H1 (cell line): ENCODE measurements around the gene GPN2. TPM values are rescaled to one million over a fixed set of nuclear protein-coding genes. Genes with fewer than 3 reads are reported as not detected.

Source experiments
- BCL11A ChIP-seq, 2 experiments: IDR thresholded peaks; one replicate each; pipeline ENCODE4 v1.6.1; 2011; ENCODE audit warnings: low read depth in 2 of 2, low read length in 2 of 2, mild to moderate bottlenecking in 2 of 2
- BRCA1 ChIP-seq: IDR thresholded peaks from 2 replicates; pipeline ENCODE4 v1.6.1; 2012; ENCODE audit warnings: low read depth, low read length, improper control_type of control experiment
- RXRA ChIP-seq: IDR thresholded peaks from 2 replicates; pipeline ENCODE4 v1.6.1; 2011; ENCODE audit warnings: low read depth, mild to moderate bottlenecking, low read length, moderate library complexity; ENCODE audit not compliant: insufficient read depth
- SIRT6 ChIP-seq: IDR thresholded peaks from one replicate; pipeline ENCODE4 v1.7.1; 2012; ENCODE audit warnings: low read length, inconsistent platforms
- SP4 ChIP-seq: IDR thresholded peaks from 2 replicates; pipeline ENCODE4 v1.6.1; 2012; ENCODE audit warnings: low read length, inconsistent platforms
- polyA plus RNA-seq, 7 experiments: library from polyadenylated mRNA; depleted of rRNA in 3 of 7; stranded (reverse) in 5 of 7; unstranded in 2 of 7; fragments of >200 nt in 5 of 7; fragments of 200-250 nt in 2 of 7; gene quantifications; 1 replicate in 5 of 7; 2 replicates in 1 of 7; 4 replicates in 1 of 7; pipeline versions ENCODE4 v1.2.1 to v1.2.3, GENCODE V29; 2011 to 2013; ENCODE audit warnings: missing spikeins in 2 of 7, mixed read lengths in 2 of 7
- total RNA-seq: library from RNA; stranded (reverse); fragmentation: NEBNext Ultra II Directional; extraction: Animal tissue kit (Norgen Biotek cat#: 25700); gene quantifications from 2 replicates; pipeline ENCODE4 v1.2.1, GENCODE V29; 2021
- TF ChIP-seq, protein P1 (sequence below): IDR thresholded peaks from 2 replicates; pipeline ENCODE4 v1.6.1; 2011; ENCODE audit warnings: low read length, improper control_type of control experiment

The GPN2 gene
- total and polyA plus RNA-seq, 2 of the 8 experiments (the other 6 are each of a cell fraction or from before 2014, with no cell fraction given), result 27.3 to 36.8 TPM

DNA sequence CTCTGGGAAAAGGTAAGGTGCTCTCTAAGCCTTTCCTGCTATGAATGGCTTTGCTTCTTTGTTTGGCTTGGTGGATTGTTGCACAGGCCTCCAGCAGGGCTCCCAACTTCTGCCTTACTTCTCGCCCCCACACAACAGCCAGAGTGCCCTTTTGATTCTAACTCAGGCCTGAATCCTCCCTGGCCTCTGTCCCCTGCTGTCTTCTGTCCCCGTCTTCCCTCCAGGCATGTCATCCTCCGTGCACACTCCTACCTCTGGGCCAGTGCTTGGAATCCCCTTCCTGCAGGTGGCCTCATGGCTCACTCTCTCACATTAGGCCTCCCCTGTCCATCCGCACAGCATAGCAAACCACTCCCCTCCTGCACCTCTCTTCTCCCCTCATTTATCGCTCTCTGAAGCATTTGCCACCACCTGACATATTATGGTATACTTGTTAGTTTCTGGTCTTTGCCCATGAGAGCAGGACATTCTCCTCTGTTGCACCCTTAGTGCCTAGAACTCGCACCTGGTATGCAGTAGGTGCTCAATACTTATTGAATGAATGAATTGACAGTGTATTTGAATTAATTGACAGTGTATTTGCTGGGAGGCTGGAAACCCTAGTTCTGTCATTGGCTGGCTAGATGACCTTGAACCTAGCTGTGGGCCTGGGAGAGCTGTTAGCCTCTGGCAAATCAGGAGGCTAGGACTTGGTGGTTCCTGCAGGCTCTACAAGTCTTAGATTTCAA, 60.7 kb downstream of the GPN2 start (continued):
- TF ChIP-seq, protein P1, sequence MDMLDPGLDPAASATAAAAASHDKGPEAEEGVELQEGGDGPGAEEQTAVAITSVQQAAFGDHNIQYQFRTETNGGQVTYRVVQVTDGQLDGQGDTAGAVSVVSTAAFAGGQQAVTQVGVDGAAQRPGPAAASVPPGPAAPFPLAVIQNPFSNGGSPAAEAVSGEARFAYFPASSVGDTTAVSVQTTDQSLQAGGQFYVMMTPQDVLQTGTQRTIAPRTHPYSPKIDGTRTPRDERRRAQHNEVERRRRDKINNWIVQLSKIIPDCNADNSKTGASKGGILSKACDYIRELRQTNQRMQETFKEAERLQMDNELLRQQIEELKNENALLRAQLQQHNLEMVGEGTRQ, result no peak
- TF ChIP-seq BCL11A (IDR thresholded peaks at IDR 0.05; ENCODE audit: low read depth in 2 of 2, low read length in 2 of 2) (no peak), SP4 (no peak), SIRT6 (no peak), BRCA1 (no peak), RXRA (no peak)
